HepG2 (cell line): ENCODE data around the gene EFCAB14.

Experiments used
- CEBPB ChIP-seq: IDR thresholded peaks from 2 replicates; pipeline ENCODE4 v1.6.1; 2011; ENCODE audit warnings: low read depth, low read length, improper control_type of control experiment, borderline replicate concordance
- CTCF ChIP-seq: sonication (generic); formaldehyde crosslinking; IDR thresholded peaks from 2 replicates; pipeline ENCODE4 v1.5.0; 2020; ENCODE audit warnings: mild to moderate bottlenecking, missing genetic modification reagents, moderate library complexity
- FOXJ3 ChIP-seq: sonication (generic); formaldehyde crosslinking; IDR thresholded peaks from 2 replicates; pipeline ENCODE4 v1.4.0; 2020; ENCODE audit warnings: missing genetic modification reagents, mild to moderate bottlenecking, borderline replicate concordance
- GABPB1 ChIP-seq: IDR thresholded peaks from 2 replicates; pipeline ENCODE4 v1.6.1; 2016; ENCODE audit warnings: mild to moderate bottlenecking, missing genetic modification reagents, moderate library complexity, missing compliant biosample characterization
- HOXA9 ChIP-seq: sonication (generic); formaldehyde crosslinking; IDR thresholded peaks from 2 replicates; pipeline ENCODE4 v1.8.1; 2022; ENCODE audit warnings: missing genetic modification reagents, mild to moderate bottlenecking, moderate library complexity, borderline replicate concordance
- MBD4 ChIP-seq: IDR thresholded peaks from 2 replicates; pipeline ENCODE4 v1.6.1; 2012; ENCODE audit warnings: low read length, inconsistent platforms, borderline replicate concordance
- ZNF10 ChIP-seq: sonication (generic); formaldehyde crosslinking; IDR thresholded peaks from 2 replicates; pipeline ENCODE4 v1.4.0; 2020; ENCODE audit warnings: mild to moderate bottlenecking, low read depth, missing genetic modification reagents, borderline replicate concordance
- ZNF761 ChIP-seq: sonication (generic); formaldehyde crosslinking; conservative IDR thresholded peaks from 2 replicates; pipeline ENCODE4 v1.4.0; 2020; ENCODE audit warnings: mild to moderate bottlenecking, missing genetic modification reagents
- TF ChIP-seq, protein P1 (sequence below): sonication (generic); formaldehyde crosslinking; IDR thresholded peaks from 2 replicates; pipeline ENCODE4 v1.8.1; 2023; ENCODE audit warnings: missing genetic modification reagents, inconsistent platforms, borderline replicate concordance

DNA sequence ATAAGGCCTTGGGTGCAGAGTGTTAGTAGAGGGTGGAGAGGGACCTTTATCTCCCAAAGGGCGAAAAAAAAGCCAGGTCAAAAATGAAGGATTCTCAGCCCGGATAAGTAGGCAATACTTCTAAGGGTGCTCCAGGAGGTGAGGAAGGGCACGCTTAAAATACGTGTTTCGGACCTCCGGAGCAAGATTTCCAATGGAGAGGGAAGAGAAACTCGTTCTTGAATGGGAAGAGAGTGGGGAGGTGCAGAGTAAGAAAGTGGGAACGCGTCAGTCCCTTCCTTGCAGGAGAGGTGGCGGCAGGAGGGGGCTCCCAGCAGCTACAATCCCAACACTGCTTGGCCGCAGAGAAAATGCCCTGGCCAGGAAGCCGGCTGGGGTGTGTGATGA is 581 bp downstream of the EFCAB14 start:
- TF ChIP-seq CTCF (CRISPR knock-in tag) (no peak), ZNF10 (CRISPR knock-in tag) (no peak), FOXJ3 (CRISPR knock-in tag) (no peak), CEBPB (no peak), GABPB1 (CRISPR knock-in tag) (no peak), MBD4 (no peak), ZNF761 (no peak), HOXA9 (CRISPR knock-in tag) (no peak)
- TF ChIP-seq, protein P1, sequence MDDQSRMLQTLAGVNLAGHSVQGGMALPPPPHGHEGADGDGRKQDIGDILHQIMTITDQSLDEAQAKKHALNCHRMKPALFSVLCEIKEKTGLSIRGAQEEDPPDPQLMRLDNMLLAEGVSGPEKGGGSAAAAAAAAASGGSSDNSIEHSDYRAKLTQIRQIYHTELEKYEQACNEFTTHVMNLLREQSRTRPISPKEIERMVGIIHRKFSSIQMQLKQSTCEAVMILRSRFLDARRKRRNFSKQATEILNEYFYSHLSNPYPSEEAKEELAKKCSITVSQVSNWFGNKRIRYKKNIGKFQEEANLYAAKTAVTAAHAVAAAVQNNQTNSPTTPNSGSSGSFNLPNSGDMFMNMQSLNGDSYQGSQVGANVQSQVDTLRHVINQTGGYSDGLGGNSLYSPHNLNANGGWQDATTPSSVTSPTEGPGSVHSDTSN (CRISPR knock-in tag) = no peak
